Tibial artery (tissue), 4 donors: ENCODE data around the gene ARHGDIA.

Experiments used
- DNase-seq, 2 donors: peaks; one replicate each; pipeline ENCODE4 v3.0.0-alpha.2; 2019
- H3K27ac ChIP-seq, 2 donors: fragments of 200-600 bp; sonication (generic) in 1 of 2; 1 replicate in 1 of 2; 2 replicates in 1 of 2; pipeline ENCODE4 v1.5.1; 2018 to 2019; ENCODE audit warnings: mild to moderate bottlenecking in 1 of 2
- H3K27me3 ChIP-seq, 2 donors: fragments of 200-600 bp; sonication (generic) in 1 of 2; one replicate each; pipeline versions ENCODE4 v1.5.1 to v1.6.0; 2016 to 2019
- H3K36me3 ChIP-seq, 3 donors: fragments of 200-600 bp; sonication (generic) in 2 of 3; one replicate each; pipeline ENCODE4 v1.5.1; 2016 to 2019; ENCODE audit warnings: mild to moderate bottlenecking in 2 of 3
- H3K4me1 ChIP-seq, 4 donors: fragments of 200-600 bp; sonication (generic) in 2 of 4; 1 replicate in 3 of 4; 2 replicates in 1 of 4; pipeline ENCODE4 v1.5.1; 2016 to 2019
- H3K4me3 ChIP-seq, 2 donors: fragments of 200-600 bp; sonication (generic) in 1 of 2; 1 replicate in 1 of 2; 2 replicates in 1 of 2; pipeline ENCODE4 v1.5.1; 2018 to 2019; ENCODE audit warnings: mild to moderate bottlenecking in 2 of 2
- H3K9me3 ChIP-seq, 3 donors: fragments of 200-600 bp; sonication (generic) in 1 of 3; one replicate each; pipeline ENCODE4 v1.5.1; 2016 to 2019
- intact Hi-C: fragments of 100-400 bp; cut with DNase I; formaldehyde crosslinking; loops from one replicate; pipeline ENCODE4 v1.15.0; 2023; ENCODE audit warnings: low total_unique reads
- TF ChIP-seq, protein P1 (sequence below), 2 experiments: fragments of 200-600 bp in 1 of 2; fragments of 450-650 bp in 1 of 2; IDR thresholded peaks; one replicate each; pipeline ENCODE4 v1.5.1; 2017 to 2019; ENCODE audit warnings: antibody characterized with exemption in 2 of 2, mild to moderate bottlenecking in 1 of 2, moderate library complexity in 1 of 2

ARHGDIA gene

DNA sequence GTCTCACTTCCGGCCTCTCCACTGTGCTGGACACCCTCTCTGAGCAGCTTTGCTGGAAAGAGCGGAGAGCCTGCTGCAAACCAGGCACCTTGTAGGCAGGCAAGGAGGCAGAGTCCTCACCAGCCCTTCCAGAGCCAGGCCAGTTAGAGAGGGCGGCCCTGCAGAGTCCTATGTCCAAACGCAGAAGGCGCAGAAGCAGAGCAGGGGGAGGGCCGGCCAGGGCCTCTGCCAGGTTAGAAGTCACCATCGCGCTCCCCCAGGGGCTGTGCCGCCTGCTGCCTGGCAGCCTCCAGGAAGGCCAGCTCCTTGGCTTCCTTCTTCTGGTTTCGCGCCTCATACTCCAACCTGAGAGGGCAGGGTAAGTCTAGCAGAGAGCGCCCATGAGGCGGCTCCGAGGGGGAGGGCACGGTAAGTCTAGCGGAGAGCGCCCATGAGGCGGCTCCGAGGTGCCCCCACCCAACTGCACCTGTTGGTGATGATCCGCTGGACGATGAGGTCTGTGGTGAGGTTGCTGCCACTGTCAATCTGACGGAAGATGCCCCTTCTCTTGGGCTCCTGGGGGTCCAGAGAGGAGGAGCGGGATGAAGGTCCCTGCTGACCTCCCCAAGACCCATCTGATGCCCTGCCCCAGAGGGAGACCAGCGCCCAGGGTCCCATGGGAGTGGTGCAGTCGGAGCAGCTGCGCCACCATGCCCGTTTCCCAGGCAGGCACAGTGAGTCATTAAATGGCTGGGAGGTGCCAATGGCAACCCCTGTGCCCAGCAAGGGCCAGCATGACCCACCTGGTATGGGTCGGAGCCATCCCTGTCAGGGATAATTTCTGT, 33.7 kb upstream of the ARHGDIA start:
- DNase-seq, result no peak
- Histone ChIP-seq H3K4me1 (peaks cover 0 to 26% (median 15%) of the 10 kb centered on the region in 4 donors), H3K27ac (no peak overlapping the region), H3K9me3 (no peaks in the 10 kb centered on the region), H3K4me3 (no peak overlapping the region), H3K27me3 (no peaks in the 10 kb centered on the region), H3K36me3 (peaks cover 0 to 64% (median 31%) of the 10 kb centered on the region in 3 donors)
- TF ChIP-seq, protein P1, sequence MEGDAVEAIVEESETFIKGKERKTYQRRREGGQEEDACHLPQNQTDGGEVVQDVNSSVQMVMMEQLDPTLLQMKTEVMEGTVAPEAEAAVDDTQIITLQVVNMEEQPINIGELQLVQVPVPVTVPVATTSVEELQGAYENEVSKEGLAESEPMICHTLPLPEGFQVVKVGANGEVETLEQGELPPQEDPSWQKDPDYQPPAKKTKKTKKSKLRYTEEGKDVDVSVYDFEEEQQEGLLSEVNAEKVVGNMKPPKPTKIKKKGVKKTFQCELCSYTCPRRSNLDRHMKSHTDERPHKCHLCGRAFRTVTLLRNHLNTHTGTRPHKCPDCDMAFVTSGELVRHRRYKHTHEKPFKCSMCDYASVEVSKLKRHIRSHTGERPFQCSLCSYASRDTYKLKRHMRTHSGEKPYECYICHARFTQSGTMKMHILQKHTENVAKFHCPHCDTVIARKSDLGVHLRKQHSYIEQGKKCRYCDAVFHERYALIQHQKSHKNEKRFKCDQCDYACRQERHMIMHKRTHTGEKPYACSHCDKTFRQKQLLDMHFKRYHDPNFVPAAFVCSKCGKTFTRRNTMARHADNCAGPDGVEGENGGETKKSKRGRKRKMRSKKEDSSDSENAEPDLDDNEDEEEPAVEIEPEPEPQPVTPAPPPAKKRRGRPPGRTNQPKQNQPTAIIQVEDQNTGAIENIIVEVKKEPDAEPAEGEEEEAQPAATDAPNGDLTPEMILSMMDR (IDR thresholded peaks at IDR 0.05), result no peak
- intact Hi-C loops, result no loop called here

DNA sequence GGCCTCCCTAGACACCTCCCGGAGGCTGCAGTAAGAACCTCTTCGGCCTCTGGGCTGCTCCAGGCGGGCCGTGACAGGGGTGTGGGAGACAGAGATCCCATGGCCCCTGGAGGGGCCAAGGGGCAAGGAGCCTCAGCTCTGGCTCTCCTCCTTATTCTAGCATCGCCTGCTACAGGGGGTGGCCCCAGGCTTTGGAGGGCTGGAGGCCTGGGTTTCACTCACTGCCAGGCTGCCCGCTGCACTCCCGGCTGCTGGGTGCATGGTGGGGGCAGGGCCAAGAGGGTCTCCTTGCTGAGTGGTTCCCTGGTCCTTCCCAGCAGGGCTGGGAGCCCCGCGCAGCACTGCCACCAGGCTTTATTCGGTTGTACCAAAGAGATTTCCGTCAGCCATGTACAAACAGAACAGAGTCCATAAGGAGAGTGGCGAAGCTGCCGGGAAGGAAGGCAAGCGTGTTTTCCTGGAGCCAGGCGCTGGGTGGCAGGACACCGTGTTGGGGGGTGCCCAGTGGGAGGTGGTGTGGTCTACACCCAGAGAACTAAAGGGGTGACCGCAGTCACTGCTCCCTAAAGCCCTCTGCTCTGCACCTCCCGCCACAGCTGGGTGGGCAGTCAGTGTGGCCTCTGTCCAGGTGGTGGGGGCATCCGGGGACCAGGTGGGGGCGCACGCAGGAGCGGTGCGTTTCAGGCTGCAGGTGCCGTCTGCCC, 32.9 kb upstream of the ARHGDIA start:
- intact Hi-C loops, result no loop called here
- no peak overlapping the region for H3K27ac ChIP-seq
- no peaks in the 10 kb centered on the region for H3K27me3 ChIP-seq
- no peak overlapping the region for H3K4me3 ChIP-seq
- H3K36me3 ChIP-seq, result peaks cover 0 to 72% (median 37%) of the 10 kb centered on the region in 3 donors
- no peak for DNase-seq
- H3K4me1 ChIP-seq, result peaks cover 0 to 22% (median 15%) of the 10 kb centered on the region in 4 donors
- no peaks in the 10 kb centered on the region for H3K9me3 ChIP-seq
- TF ChIP-seq, protein P1 (IDR thresholded peaks at IDR 0.05), result no peak

DNA sequence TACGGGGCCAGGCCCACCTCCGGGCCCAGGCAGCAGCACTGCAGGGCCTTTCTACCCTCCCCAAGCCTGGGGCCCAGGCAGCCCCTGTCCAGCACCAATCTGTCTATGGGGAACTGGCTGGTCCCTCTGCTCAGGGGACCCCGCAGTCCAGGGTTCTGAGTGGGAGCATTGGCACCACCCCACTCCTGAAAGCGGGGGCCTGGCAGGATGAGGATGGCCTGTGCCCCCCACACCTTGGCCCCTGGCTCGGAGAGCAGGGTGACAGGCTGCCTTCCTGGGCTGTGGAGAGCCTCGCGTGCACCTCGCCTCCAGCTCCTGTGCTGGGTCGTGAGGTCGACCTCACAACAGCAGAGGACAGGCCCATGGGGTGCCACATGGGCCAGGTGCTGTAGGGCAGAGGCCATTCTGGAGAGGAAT, 32.3 kb upstream of the ARHGDIA start:
- Histone ChIP-seq H3K4me1 (peaks cover 0 to 22% (median 15%) of the 10 kb centered on the region in 4 donors), H3K27ac (peak overlapping the region in 1 of 2 donors; percentile 61), H3K4me3 (no peak overlapping the region), H3K36me3 (peaks cover 6 to 75% (median 37%) of the 10 kb centered on the region in 3 donors), H3K9me3 (no peaks in the 10 kb centered on the region), H3K27me3 (no peaks in the 10 kb centered on the region)
- peak in 1 of 2 donors; percentile 63 for DNase-seq
- TF ChIP-seq, protein P1 (IDR thresholded peaks at IDR 0.05), result no peak
- intact Hi-C loops, result no loop called here

DNA sequence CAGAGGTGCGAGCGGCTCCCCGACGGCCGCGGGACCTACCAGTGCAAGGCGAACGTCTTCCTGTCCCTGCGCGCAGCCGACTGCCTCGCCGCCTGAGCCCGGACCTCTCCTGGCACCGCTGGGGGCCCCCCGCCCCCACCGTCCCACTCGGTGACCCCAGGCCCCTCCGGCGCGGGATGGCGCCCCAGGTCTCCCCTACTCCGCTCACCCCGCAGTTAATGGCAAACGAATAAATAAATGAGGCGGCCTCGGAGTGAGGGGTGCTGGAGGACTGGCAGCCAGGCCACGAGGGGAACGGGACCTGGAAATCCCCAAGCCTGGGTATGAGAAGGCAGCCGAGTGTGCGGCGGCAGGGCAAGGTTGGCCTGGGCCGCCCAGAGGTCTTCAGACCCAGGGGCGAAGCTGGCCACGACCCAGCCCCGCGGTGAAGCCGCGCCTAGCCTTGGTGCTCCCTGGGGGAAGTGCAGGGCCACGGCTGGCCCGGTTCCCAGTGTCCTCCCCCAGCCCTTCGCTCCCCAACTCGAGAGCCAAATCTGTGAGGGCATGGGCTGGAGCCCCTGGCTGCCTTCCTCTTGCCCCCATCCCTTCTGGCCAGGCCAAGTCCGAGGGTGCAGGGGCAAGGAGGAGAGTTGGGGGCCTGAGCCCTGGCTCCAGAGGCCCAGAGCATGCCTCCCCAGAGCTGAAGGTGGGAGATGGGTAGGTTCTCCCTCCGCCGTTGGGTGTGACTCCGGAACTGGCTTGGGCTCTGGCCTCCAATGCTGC, 31.7 kb upstream of the ARHGDIA start:
- TF ChIP-seq, protein P1 (IDR thresholded peaks at IDR 0.05), result no peak
- Histone ChIP-seq H3K4me3 (peak overlapping the region; percentile 35 to 54), H3K27ac (peak overlapping the region; percentile 33 to 61), H3K36me3 (peaks cover 12 to 75% (median 38%) of the 10 kb centered on the region in 3 donors), H3K27me3 (no peaks in the 10 kb centered on the region), H3K4me1 (peaks cover 0 to 22% (median 15%) of the 10 kb centered on the region in 4 donors), H3K9me3 (no peaks in the 10 kb centered on the region)
- DNase-seq, result peak in 1 of 2 donors; percentile 63
- intact Hi-C loops, result no loop called here

DNA sequence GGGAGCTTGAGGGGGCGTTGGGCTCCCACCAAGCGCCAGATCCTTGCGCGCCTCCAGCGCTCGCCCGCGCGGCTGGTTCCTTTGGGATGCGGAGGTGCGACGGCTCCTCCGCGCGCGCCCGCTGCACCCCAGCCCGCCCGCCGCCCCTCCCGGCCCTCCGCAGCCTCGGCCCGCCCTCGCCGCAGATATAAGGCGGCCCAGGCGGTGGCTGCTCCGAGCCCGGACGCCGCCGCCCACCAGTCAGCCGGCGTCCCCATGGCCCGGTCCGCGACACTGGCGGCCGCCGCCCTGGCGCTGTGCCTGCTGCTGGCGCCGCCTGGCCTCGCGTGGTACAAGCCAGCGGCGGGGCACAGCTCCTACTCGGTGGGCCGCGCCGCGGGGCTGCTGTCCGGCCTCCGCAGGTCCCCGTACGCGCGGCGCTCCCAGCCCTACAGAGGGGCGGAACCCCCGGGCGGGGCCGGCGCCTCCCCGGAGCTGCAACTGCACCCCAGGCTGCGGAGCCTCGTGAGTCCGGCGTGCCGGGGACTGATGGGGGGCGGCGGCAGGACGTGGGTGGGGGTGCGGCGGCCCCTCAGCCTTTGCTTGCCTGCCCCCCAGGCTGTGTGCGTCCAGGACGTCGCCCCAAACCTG, 31.0 kb upstream of the ARHGDIA start, which contains the start of gene NPB:
NPB (plus strand) TSS at position 216 of the 630 bp plus-strand sequence; CDS start at position 256, 40 bp downstream.
- H3K27ac ChIP-seq, result peak within 1 kb of the TSS; percentile 33 to 61
- TF ChIP-seq, protein P1 (IDR thresholded peaks at IDR 0.05), result no peak
- peaks cover 18 to 75% (median 33%) of the 10 kb centered on the region in 3 donors for H3K36me3 ChIP-seq
- no peaks in the 10 kb centered on the region for H3K27me3 ChIP-seq
- peaks cover 0 to 22% (median 15%) of the 10 kb centered on the region in 4 donors for H3K4me1 ChIP-seq
- intact Hi-C loops, result no loop called here
- peak in 1 of 2 donors; percentile 72 for DNase-seq
- H3K9me3 ChIP-seq, result no peaks in the 10 kb centered on the region
- H3K4me3 ChIP-seq, result peak within 1 kb of the TSS; percentile 35 to 54
